HG03442 (cell line): ENCODE measurements around the gene C14orf119.
A peak's percentile ranks its signal among the peaks of the same experiment; 100 is the strongest.

Experiments used
- ATAC-seq: cut with Tn5 transposase; IDR thresholded peaks from one replicate; pipeline ENCODE4 v1.9.1; 2021; ENCODE audit warnings: mild to moderate bottlenecking, moderate library complexity; ENCODE audit not compliant: unreplicated experiment

Gene C14orf119

GRCh38 chr14:23060536-23061260 is 34.6 kb upstream of the C14orf119 start:
- ATAC-seq = no peak

- ATAC-seq = no peak
Measured at GRCh38 chr14:23062002-23062401, 33.3 kb upstream of the C14orf119 start.

- ATAC-seq = no peak
Measured at GRCh38 chr14:23063601-23064000, 31.7 kb upstream of the C14orf119 start.

GRCh38 chr14:23066368-23066767 is 28.9 kb upstream of the C14orf119 start:
- no peak for ATAC-seq

- no peak for ATAC-seq
Measured at GRCh38 chr14:23066855-23067744, 28.2 kb upstream of the C14orf119 start.

GRCh38 chr14:23067847-23068788 is 27.2 kb upstream of the C14orf119 start:
- no peak for ATAC-seq

GRCh38 chr14:23068789-23069412 is 26.4 kb upstream of the C14orf119 start:
- peak; percentile 46 for ATAC-seq

GRCh38 chr14:23069413-23069806 is 25.9 kb upstream of the C14orf119 start:
- ATAC-seq = no peak

GRCh38 chr14:23070262-23071129 is 24.8 kb upstream of the C14orf119 start:
- no peak for ATAC-seq

GRCh38 chr14:23071244-23071920 is 23.9 kb upstream of the C14orf119 start:
- ATAC-seq = peak; percentile 90

GRCh38 chr14:23071921-23072539 is 23.3 kb upstream of the C14orf119 start:
- ATAC-seq = no peak

- no peak for ATAC-seq
Measured at GRCh38 chr14:23074906-23075305, 20.4 kb upstream of the C14orf119 start.

- ATAC-seq = no peak
Measured at GRCh38 chr14:23076785-23077408, 18.4 kb upstream of the C14orf119 start.

GRCh38 chr14:23077962-23078361 is 17.3 kb upstream of the C14orf119 start:
- ATAC-seq = no peak

- ATAC-seq = no peak
Measured at GRCh38 chr14:23078692-23079116, 16.6 kb upstream of the C14orf119 start.

- no peak for ATAC-seq
Measured at GRCh38 chr14:23079716-23080115, 15.6 kb upstream of the C14orf119 start.

GRCh38 chr14:23080474-23080873 is 14.8 kb upstream of the C14orf119 start:
- ATAC-seq = no peak

- ATAC-seq = no peak
Measured at GRCh38 chr14:23085458-23085857, 9.8 kb upstream of the C14orf119 start.
